HG03039 (cell line): ENCODE results near the gene FHOD3.

Experiments used
- ATAC-seq: cut with Tn5 transposase; IDR thresholded peaks from one replicate; pipeline ENCODE4 v1.9.1; 2021; ENCODE audit warnings: mild to moderate bottlenecking, moderate library complexity; ENCODE audit not compliant: unreplicated experiment

FHOD3 gene

DNA sequence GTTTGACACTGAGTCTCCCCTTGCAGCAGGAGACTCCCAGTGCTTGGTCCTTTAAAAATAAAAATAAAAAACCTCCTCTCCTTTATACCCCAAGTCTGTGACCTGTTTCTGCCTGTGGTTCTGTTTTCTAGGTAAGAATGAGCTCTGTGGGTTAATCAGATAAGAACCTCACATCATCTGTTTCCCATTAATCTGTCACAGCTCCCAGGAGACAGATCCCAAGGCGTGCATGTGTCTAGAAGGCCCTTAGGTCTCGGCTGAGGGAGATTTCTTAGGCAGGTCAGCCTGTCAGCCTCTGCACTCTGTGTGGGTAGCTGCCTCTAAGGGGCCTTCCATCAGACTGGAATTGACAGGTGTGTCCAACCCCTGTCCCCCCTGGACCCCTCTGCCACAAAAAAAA is 80.7 kb downstream of the FHOD3 start:
- ATAC-seq: no peak

DNA sequence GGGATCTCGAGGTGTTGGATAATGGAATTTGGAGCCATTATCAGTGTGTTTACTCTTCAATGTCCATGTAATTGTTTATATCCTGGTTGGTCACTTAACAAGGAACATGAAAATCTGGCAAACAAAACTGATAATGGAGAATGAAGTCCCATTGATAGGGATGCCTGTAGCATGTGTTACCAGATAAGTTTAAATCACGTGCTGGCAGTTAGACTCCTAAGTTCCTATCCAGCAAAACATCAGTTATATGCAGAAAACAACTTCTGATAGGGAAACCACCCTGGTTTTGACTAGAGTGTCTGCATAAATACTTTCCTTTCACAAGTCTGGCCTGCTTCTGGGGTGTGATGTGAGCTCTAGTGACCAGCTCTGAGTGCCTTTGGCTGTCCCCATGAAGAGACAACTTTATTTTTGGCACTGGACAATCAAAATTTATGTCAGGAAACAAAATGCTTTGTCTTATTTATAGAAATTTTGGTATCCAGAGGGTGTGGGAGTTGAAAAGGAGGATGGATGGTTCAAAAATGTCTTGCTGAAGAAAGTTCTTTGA is 82.0 kb downstream of the FHOD3 start:
- ATAC-seq: no peak

DNA sequence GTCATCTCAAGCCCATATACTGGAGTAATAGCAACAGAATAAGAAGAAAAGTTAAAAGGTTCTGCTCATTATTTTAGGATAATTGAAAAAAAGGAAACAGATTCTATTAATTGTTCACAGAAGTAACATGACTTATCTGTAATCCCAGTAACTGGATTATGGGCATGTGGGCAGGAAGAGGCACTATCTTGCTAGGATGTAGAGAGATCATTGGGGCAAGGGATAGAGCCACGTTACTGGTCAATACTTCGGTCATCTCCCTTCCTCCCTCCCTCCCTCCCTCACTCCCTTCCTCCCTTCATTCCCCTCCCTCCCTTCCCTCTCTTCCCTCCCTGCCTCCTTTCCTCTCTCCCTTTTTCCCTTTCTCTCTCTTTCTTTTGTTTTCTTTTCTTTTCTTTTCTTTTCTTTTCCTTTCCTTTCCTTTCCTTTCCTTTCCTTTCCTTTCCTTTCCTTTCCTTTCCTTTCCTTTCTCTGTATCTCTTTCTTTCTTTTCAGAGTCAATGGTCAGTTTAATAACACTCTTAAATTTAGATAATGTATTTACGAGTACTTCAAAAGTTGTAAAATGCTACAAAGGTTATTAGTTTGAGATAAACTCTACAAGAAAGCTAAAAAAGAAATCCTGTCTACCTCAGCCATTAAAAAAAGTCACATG is 82.8 kb downstream of the FHOD3 start:
- ATAC-seq: no peak

DNA sequence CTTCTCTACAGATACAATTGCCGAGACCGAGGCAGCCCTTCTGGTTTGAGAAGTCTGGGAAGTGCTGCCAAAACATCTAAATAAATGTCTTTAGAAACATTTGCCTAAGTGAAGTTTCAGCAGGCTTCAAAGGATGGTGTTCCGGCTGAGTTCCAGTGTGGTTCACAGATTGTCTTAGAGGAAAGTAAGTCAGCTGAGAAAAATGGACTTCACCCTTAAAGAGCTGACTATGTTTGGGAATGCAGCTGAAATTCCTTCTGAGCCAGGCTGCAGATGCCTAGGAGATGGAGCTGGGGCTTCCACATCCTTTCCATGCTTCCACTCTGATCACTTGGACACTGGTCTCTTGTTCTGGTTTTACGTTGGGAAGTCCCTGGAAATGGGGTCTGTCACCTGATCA is 83.6 kb downstream of the FHOD3 start:
- ATAC-seq: no peak

DNA sequence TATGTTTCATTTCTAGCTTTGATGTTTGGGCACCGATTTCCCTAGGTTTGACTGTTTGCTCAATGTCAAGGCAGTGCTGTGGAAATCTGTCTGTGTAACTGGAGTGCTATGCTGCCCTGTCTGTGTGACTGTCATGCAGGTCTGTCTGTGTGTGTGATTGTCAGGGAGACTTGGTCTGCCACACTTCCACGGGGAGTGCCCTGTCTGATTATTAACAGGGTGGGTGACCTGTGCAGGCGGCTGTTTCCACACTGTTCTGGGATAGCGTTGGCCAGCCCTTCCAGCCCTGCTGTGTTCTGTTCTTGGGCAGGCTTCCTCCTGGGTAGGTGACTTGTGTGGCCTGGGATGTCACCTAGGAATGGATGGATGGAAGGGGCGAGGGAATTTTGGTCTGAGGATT is 85.3 kb downstream of the FHOD3 start:
- ATAC-seq: no peak

DNA sequence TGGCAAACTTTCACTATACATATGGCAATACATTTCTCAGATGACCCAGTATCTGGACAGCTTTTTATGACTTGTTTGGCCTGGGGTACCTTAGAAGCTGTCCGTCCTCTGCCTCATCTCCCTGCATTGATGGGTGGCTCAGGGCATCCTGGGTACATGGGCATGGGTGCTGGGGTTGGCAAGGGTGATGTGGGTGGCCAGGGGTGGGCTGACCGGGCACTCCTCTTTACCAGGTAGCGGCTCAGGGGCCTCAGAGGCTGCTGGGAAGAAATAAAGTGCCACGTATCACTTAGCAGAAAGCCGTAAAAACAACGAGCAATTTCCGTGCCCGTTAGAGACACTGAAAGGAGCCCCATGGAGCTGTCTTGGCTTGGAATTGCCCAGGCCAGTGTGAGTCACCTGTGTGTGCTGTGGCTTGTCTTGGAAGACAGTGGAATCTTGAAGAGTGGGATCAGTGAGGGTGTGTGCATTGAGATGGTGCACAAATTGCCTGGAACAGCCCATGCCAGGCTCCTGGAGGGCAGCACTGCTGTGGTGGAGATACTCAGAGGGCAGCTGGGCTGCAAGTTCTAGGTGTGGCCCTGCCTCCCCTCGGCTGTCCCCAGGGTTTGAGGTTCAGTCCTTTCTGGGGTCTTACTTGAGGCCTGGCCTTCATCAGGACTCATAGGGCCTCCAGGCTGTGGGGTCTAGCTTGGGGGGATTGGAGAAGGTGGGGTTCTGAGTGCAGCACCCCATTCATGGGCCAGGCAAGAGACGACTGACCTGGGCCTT is 88.8 kb downstream of the FHOD3 start:
- ATAC-seq: no peak

DNA sequence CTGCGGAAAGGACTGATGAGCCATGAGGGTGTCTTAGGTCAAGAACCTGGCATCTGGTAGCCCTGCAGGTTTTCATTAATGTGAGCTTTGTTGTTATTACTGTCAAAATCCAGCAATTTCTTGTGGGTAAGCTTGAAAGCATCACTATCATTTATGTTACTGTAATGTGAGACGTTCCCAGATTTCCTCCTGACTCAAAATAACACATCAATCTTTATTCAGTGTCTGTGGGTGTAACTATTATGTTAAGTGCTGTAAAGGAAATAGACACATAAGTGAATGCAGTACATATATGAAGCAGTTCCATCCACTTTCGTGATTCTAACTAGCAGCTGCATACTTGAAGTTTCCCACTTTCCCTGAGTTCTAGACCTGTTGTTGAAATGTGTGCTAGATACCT is 89.8 kb downstream of the FHOD3 start:
- no peak for ATAC-seq

DNA sequence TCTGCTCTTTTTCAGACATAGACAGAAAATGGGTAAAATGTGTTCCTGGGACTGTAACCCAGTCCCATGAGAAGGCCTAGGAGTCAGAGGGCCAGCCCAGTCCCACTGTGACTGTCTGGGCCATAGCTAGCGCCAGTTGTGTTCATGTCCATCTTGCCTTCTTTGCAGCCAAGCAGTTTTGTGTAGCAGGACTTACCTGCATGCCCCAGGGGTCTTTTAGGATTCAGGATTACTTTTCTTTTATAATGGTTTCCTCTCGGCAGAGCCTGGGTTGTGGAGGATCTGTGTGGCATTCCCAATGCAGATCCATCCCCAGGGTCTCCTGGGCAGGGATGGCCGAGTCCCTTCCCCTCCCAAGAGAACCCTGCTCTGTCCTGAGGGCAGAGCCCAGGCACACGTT is 90.8 kb downstream of the FHOD3 start:
- no peak for ATAC-seq

DNA sequence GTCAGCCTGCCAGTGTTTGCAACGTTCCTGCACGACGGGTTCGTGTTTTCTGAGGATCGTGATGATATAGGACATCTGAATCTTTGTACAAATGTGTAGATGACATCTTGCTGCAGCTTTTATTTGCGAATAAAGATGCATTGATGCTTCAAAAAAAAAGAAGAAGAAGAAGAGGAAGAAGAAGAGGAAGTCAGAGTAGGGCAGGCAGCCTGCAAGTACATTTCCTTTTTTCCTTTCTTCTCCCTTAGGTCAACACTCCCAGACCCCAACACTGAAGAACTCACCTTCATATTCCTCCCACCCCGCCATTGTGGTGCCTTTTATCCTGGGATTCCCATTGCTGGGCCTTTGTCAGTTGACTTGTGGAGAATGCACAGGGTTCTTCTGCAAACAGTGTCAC is 91.5 kb downstream of the FHOD3 start:
- ATAC-seq: no peak

DNA sequence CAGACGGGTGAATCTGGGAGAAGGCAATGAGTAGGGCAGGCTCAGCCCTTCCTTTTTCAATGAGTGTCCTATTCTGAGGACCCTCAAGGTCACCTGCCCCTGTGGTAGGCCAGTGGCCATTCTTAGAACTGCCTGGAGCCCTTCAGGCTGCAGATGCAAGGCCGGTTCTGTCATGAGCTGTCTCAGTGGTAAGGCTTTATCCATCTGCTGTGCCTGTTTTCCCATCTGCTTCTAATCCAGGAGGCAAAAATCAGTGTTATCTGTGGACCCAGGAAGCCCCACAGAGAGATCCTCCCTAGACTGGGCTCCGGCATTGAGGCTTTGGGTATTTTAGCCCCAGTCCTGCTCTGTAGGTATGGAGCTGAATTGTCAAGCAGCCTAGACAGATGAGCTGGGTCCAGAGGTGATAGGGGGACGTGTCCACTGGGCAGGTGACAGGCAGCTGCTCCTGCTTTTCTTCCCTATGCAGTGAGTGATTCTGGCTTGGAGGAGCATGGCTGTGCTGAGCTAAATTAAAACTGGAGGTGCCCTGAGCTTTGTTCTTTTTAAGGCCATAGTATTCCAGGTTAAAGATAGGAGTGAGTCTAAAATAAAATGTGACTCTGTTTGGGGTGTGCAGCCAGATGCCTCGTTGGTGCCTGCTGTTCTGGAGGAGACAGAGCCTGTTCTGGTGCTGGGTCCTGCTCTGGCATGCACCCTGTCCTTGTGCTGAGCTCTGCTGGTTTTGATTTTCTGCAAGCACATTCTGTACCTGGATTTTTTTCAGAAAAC is 92.5 kb downstream of the FHOD3 start:
- ATAC-seq: no peak

DNA sequence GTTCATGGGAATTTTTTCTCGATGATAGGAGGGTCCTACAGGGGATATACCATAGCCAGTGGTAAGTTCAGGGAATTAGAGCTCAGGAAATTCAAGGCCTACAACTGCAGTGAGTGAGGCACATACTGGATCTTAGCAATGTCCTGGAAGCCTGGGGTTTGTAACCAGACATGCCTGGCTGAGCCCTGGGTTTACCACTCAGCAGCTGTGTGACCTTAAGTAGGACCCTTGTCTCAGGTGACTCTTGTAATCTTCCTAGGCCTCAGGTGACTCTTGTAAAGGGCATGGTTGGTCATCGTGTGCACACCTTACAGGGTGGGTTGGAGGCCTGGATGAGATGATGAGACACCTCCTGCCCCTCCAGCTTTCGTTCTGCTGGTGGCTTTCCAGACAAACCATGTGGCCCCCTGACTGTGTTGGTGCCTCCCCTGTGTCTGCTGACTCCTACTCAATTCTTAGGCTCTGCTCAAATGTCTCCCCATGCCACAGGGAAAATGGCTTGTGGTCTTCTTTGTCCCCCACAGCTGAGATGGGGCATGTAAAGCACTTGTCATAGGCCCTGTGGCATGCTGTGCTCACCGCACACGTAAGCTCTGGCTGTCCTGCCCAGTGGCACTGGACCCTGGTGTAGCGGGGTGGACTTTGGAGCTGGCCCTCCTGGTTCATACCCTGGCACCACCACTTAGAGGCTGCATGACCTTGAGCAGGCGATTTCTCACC is 94.1 kb downstream of the FHOD3 start:
- no peak for ATAC-seq

DNA sequence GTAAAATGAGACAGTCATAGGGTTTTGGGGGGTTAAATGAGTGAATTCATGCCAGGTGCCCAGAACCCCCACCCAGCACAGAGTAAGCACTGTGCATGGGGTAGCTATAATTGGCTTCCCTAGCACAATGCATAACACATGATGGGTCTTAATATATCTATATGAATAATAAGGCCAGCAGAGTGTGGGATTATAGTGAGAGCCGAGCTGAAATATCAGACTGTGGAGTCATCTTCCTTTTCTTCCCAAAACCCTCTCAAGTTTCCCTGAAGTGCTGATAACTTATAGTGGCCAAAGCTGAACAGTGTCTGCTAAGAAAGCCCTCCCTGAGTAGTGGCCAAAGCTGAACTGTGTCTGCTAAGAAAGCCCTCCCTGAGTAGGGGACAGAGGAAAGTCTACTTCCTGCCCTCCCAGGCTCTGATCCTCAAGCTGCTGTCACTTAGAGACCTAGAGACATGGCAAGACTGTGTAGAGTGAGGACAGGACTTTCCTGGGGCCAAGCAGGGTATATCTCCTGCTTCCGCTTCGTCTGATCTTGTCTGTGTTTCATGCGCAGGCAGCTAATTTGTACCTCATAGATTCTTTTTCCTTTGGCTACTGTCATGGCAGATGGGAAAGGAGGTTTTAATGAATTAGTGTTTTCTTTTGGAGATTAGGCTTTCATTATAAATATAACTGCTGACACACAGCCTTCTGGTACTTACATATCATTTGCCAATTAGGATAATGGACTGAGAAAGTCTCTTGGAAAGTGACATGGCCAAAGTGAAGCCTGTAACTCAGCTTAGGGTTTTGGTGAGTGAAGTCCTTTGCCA is 94.9 kb downstream of the FHOD3 start:
- ATAC-seq: no peak

DNA sequence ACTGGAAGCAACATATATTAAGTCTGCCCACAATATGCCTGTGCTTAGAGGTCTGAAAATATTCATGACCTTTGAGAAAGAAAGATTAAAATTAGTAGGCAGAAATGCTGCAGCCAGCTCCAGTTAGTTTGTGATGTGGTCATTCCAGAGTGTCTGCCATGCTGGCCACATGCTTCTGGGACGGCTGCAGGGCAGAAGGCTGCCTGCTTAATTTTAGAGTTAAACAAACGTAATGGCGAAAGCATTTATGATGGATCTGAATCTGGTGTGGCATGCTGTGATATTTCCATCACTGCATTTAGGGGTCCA is 95.4 kb downstream of the FHOD3 start:
- no peak for ATAC-seq

DNA sequence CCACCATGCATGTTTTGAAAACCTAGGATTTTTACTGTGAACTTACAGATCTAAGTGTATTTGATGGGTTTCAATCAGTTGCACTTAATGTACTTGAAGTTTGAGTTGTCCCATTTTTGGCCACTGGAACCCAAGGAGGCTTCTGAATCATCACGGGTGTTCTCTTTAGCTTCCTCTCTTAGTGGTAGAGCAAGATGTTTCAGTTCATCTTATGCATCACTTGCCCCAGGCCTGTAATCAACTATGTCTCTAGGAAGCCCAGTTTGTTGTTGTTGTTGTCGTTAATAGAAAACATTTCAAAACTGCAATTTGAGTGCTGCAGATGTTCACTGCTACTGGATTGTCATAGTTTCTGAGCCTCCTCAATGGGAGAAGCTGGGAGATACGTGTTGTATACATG is 97.0 kb downstream of the FHOD3 start:
- no peak for ATAC-seq

DNA sequence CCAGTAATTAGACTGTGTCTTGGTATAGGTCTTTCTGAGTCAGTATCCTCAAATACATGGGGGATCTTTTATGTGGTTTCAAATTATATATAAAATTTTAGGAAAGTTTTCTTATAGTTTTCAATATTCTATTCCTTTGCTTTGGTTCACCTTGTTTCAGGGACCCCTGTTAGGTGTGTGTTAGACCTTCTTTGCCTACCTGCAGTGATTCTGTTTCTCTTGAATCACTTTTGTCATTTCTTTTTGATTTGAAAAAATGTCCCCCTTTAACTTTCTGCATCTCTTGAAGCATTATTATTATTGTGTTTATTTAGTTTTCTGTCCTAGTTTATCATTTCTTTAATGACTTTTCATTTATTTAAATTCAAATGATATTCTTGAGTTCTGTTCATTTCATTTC is 98.7 kb downstream of the FHOD3 start:
- no peak for ATAC-seq

DNA sequence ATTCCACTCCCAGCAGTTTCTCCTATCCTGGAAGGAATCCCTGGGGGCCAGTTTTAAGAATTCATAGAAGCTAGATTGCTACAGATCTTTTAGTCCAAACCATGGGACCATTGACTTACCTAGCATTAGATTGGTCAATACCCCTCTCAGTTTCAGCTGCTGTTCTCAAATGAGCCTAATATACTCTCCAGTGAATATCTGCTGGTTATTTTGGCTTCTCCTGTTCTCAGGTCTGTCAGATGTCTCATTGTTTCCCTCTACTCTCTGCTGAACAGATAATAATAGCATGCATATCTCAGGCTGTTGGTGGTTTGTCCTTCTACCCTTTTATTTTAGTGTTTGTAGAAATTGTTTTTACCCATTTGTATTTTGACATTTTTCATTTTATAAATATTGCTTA is 99.5 kb downstream of the FHOD3 start:
- no peak for ATAC-seq

DNA sequence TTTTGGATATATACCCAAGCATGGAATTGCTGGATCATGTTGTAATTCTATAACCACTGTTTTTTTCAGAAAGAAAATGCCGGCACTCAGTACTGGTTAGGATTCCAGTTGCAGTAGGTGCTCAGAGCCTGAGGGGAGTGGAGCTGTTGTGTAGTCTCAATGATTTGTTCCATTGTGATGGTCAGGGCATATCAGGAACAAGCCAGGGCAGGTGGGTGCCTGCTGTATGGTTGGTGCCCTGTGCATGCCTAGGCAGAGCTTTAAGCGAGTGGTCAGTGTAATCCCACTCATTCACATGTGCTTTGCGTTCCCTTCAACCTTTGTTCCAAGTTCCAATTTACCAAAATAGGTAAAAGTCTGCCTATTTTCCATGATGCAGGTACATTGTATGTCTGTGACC is 100.9 kb downstream of the FHOD3 start:
- no peak for ATAC-seq

DNA sequence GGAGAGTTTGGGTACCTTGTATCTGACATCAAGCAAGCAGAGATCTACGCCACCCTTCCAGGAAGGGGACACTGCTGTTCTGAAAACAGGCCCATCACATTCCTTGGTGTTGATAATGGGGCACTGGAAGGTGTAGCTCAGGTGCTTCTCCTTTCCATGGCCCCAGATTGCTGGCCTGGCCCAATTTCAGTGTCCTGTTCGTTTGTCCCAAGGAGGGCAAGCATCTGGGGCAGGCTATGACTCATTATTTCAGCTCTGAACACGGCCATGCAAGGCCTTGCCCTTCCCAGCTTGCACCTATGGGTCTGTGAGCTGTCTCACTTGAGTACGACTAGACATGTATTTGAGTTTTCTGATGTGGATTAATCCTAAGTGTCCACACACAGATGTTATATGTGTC is 101.5 kb downstream of the FHOD3 start:
- no peak for ATAC-seq

DNA sequence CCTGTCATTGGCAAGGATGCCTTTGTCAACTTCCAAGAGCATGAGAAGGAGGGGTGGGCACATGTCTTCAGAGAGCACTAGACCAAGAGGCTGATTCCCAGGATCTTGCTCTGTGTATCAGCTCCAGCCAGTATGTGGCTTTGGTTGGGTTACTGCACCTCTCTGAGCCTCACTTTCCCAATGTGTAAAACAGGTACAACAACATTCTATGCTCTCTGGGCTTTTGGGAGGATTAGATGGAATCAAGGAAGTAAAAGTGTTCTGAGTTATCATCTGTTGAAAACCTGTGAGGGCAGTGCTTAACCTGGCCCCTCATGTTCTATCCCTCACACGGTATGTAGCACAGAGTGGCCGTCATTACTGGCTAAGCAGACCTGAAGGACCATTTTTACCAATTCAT is 103.9 kb downstream of the FHOD3 start:
- no peak for ATAC-seq

DNA sequence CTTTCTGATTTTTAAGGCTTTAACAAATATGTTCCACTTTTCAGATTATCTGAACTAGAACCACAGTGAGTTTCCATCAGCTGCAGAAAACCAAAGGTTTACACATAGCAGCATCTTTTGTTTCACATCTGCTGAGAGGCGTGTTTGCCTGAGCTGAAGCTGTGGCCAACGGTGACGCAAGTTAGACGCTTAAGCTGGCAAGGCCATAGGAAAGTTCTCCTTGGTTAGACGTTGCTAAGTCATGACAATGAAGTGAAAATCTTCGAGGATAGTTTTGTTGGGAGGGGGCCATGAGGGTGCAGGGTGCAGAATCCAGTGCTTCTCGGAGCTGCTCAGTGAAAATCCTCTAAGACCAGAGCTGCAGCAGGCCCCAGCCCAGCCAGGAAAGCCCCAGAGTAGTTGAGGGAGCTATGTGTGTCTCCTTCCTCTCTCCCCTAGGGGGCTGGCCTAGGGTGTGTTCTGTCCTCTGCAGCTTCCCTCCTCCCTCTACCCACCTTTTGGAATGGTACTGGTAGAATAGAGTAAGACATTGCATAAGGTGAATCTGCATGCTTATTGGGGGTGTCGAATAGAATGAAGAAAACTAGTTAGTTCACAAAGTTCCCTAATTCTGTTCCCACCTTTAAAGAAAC is 105.4 kb downstream of the FHOD3 start:
- no peak for ATAC-seq
